ENCODE results near the gene TSPYL1. TPM values are rescaled to one million over a fixed set of nuclear protein-coding genes. Genes with fewer than 3 reads are reported as not detected.

Gene TSPYL1
- total RNA-seq, 1 experiment from 2014 or later = 70.3 TPM

DNA sequence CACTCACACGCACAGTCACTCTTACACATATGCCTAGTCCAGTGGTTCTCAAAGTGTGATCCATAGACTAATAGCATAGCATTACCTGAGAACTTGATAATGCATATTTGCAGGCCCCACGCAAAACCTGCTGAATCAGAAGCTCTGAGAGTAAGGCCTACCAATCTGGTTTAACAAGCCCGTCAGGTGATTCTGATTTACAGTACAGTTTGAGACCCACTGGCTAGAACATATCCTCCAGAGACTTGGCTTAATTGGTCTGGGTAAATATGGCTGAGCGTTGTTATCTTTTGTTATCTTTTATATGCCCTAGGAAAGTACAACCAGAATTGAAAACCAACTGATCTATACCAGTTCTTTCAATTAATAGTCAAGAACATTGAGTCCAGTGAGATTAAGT lies 35.4 kb downstream of the TSPYL1 start:
- RAD21 ChIA-PET (ENCODE audit: low non-redundant PET in 1 of 2, low total read pairs in 2 of 2, uncharacterized antibody in 2 of 2, unreplicated experiment in 2 of 2) = no interaction called here
- no peaks in the 10 kb centered on the region for H3K27me3 ChIP-seq (ENCODE audit: insufficient read depth, low read length)
- no peaks in the 10 kb centered on the region for H3K79me2 ChIP-seq (ENCODE audit: insufficient read depth, low read length)
- DNase-seq (ENCODE audit: low read depth, low spot score) (no peak), ATAC-seq (no peak)
- POLR2A ChIA-PET = no interaction called here
- no peak overlapping the region for H3K27ac ChIP-seq (ENCODE audit: low read depth, low read length)
- H3K36me3 ChIP-seq (ENCODE audit: control insufficient read depth in 1 of 2, insufficient read depth in 2 of 2, low read length in 2 of 2) = 0 out of 4 replicates have a peak, but pooled peaks cover 0 to 1% of the 10 kb centered on the region in 2 experiments
- CTCF ChIA-PET = no interaction called here
- intact Hi-C loops (cut with micrococcal nuclease) = no loop called here
- no TSS peak for BruUV-seq (replicated peaks)
- H3K4me3 ChIP-seq (replicated peaks in 1 of 2; ENCODE audit: low read depth in 1 of 2, low read length in 2 of 2) = no peak overlapping the region
- H3K4me1 ChIP-seq (ENCODE audit: control insufficient read depth in 1 of 2, insufficient read depth in 2 of 2, low read length in 2 of 2) = no peaks in the 10 kb centered on the region
- TF ChIP-seq JUND (IDR thresholded peaks at IDR 0.05) (no peak), SIN3A (IDR thresholded peaks at IDR 0.05; ENCODE audit: low read depth) (no peak), YY1 (IDR thresholded peaks at IDR 0.05; ENCODE audit: extremely low read depth, insufficient replicate concordance, low read depth, low read length) (no peak), CEBPB (IDR thresholded peaks at IDR 0.05; ENCODE audit: low read depth) (no peak), CTCF (IDR thresholded peaks at IDR 0.05 in 2 of 3, conservative IDR thresholded peaks at IDR 0.05 in 1 of 3; ENCODE audit: borderline replicate concordance in 1 of 3, insufficient read depth in 1 of 3, low read depth in 2 of 3, low read length in 2 of 3) (no peak), RAD21 (IDR thresholded peaks at IDR 0.05; ENCODE audit: low read depth) (no peak), POLR2A (IDR thresholded peaks at IDR 0.05; ENCODE audit: borderline replicate concordance, extremely low read depth, insufficient read depth, insufficient read length) (no peak)
- TF ChIP-seq, protein P1, sequence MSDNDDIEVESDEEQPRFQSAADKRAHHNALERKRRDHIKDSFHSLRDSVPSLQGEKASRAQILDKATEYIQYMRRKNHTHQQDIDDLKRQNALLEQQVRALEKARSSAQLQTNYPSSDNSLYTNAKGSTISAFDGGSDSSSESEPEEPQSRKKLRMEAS (IDR thresholded peaks at IDR 0.05) = no peak
- no peaks in the 10 kb centered on the region for H3K9me2 ChIP-seq (ENCODE audit: insufficient read depth)
- H3K4me2 ChIP-seq (ENCODE audit: low read length) = no peak overlapping the region
- H2AFZ ChIP-seq (ENCODE audit: low read depth, low read length, poor library complexity, severe bottlenecking) = no peak overlapping the region
- no peaks in the 10 kb centered on the region for H3K9me3 ChIP-seq (ENCODE audit: control insufficient read depth in 1 of 2, insufficient read depth in 1 of 2, low read depth in 1 of 2, low read length in 2 of 2)
- no peaks in the 10 kb centered on the region for H4K20me1 ChIP-seq (ENCODE audit: insufficient read depth)
- no peak overlapping the region for H3K9ac ChIP-seq (ENCODE audit: low read length)

DNA sequence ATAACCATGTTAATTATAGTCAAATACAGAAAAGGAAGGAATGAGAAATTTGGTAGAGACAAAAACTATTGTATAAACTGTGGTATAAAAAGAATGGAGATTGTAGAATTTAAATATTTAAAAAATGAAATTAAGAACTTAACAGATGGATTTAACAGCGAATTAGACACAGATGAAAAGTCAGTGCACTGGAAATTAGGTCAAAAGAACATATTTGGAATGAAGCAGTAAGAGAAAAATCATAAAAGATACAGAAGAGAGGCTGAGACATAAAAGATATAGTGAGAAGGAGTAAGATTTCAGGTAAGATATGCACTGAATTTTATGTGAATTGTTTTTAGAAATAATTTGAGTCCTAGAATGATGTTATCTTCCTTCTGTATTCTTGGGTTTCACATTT lies 39.9 kb downstream of the TSPYL1 start:
- POLR2A ChIA-PET = no interaction called here
- TF ChIP-seq SRF (IDR thresholded peaks at IDR 0.05; ENCODE audit: low read depth) (no peak), YY1 (IDR thresholded peaks at IDR 0.05; ENCODE audit: extremely low read depth, insufficient replicate concordance, low read depth, low read length) (no peak), ZFX (IDR thresholded peaks at IDR 0.05) (no peak), ELF1 (IDR thresholded peaks at IDR 0.05; ENCODE audit: borderline replicate concordance, low read depth) (no peak), EZH2 (IDR thresholded peaks at IDR 0.05) (no peak), REST (IDR thresholded peaks at IDR 0.05; ENCODE audit: low read depth) (no peak), POLR2A (IDR thresholded peaks at IDR 0.05; ENCODE audit: borderline replicate concordance, extremely low read depth, insufficient read depth, insufficient read length) (no peak)
- H3K9me2 ChIP-seq (ENCODE audit: insufficient read depth) = no peaks in the 10 kb centered on the region

More for the DNA sequence above, 39.9 kb downstream of the TSPYL1 start:
- H3K36me3 ChIP-seq (ENCODE audit: control insufficient read depth in 1 of 2, insufficient read depth in 2 of 2, low read length in 2 of 2) = 0 out of 4 replicates have a peak, but pooled peaks cover 0 to 4% of the 10 kb centered on the region in 2 experiments
- H3K27ac ChIP-seq (ENCODE audit: low read depth, low read length) = no peak overlapping the region
- H4K20me1 ChIP-seq (ENCODE audit: insufficient read depth) = no peaks in the 10 kb centered on the region
- no peak overlapping the region for H3K4me2 ChIP-seq (ENCODE audit: low read length)
- no peak overlapping the region for H3K4me3 ChIP-seq (replicated peaks in 1 of 2; ENCODE audit: low read depth in 1 of 2, low read length in 2 of 2)
- DNase-seq (ENCODE audit: low read depth, low spot score) = no peak
- ChIA-PET CTCF (no interaction called here), RAD21 (ENCODE audit: low non-redundant PET in 1 of 2, low total read pairs in 2 of 2, uncharacterized antibody in 2 of 2, unreplicated experiment in 2 of 2) (no interaction called here)
- no peak overlapping the region for H2AFZ ChIP-seq (ENCODE audit: low read depth, low read length, poor library complexity, severe bottlenecking)
- no TSS peak for BruUV-seq (replicated peaks)
- no peaks in the 10 kb centered on the region for H3K9me3 ChIP-seq (ENCODE audit: control insufficient read depth in 1 of 2, insufficient read depth in 1 of 2, low read depth in 1 of 2, low read length in 2 of 2)
- H3K27me3 ChIP-seq (ENCODE audit: insufficient read depth, low read length) = no peaks in the 10 kb centered on the region
- no peaks in the 10 kb centered on the region for H3K79me2 ChIP-seq (ENCODE audit: insufficient read depth, low read length)
- intact Hi-C loops (cut with micrococcal nuclease) = no loop called here
- H3K9ac ChIP-seq (ENCODE audit: low read length) = no peak overlapping the region
- no peaks in the 10 kb centered on the region for H3K4me1 ChIP-seq (ENCODE audit: control insufficient read depth in 1 of 2, insufficient read depth in 2 of 2, low read length in 2 of 2)
- no peak for ATAC-seq
